Ureter (tissue), 1 donor: ENCODE measurements around the gene DNAH6. TPM values are rescaled to one million over a fixed set of nuclear protein-coding genes. Genes with fewer than 3 reads are reported as not detected.

Experiments used
- DNase-seq: peaks from one replicate; pipeline ENCODE4 v3.0.0-alpha.2; 2020; ENCODE audit warnings: low spot score
- total RNA-seq: library from RNA; stranded (reverse); gene quantifications from one replicate; pipeline ENCODE4 v1.2.4, GENCODE V29; 2023
- donor health status: DM: yes; HTN: yes; CAD: no.

Gene DNAH6
- total RNA-seq, 1 donor from 2014 or later: 2.2 TPM

DNA sequence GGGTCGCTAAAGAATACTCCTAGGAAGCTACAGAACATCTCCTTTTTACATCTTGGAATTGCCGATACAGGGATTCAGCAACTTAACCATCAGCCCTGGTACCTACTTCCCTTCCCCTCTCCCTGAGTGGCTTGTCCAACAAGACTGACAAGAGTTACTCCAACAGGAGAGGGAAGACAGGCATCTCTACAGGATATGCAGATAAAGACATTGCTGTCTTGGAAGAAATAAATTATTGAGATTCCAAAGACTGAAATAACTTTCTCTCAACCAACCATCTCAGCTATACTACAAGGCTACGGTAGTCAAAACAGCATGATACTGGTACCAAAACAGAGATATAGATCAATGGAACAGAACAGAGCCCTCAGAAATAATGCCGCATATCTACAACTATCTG lies 277.3 kb downstream of the DNAH6 start:
- no peak for DNase-seq

DNA sequence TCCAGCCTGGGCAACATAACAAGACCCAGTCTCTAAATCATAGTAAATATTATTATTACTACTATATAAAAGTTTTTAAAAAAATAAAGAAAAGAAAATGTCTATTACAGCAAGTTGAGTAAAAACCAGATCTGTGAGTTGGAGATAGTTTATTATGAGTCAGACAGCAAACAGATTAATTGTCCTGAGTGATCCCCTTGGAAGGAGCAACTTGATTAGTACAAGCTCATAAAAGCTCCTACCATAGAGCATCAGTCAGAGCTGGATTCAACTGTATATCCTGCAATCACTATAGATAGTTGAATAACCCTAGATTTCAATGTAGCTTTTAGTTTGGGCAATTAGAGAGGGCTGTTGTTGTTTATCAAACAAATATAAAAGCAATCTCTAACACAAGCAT lies 280.5 kb downstream of the DNAH6 start:
- no peak for DNase-seq

DNA sequence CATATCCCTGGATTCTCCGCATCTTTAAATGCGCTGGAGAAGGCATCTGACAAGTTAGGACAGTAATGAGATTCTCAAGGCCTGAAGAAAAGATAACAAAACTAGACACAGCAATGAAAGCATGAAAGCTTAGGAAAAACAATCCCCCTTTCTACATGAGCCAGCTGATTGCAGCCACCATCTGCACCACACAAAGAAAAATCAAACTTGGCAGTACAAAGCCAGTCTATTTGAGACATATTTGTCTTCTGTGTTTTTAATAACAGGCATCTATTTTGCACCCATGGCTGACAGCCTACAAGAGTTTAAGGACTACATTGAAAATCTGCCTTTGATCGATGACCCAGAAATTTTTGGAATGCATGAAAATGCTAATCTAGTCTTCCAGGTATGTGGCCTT lies 281.0 kb downstream of the DNAH6 start:
- no peak for DNase-seq

DNA sequence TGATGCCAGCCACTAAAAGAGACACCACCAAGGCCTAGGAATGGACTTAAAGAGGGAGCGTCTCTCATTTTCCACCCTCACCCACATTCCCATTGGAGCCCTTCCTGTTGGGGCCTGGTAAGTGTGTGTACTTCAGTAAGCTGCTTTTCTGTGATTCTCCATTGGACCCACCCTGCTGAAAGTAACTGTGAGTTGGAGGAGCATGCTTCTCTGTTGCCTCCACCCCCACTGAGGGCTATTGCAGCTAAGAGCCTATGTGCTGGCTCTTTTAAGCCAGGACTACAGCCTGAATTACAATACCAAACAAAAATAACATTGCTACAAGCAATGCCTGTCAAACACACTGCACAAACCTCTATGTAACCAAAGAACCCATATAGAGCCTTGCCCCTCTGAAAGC lies 283.5 kb downstream of the DNAH6 start:
- no peak for DNase-seq

DNA sequence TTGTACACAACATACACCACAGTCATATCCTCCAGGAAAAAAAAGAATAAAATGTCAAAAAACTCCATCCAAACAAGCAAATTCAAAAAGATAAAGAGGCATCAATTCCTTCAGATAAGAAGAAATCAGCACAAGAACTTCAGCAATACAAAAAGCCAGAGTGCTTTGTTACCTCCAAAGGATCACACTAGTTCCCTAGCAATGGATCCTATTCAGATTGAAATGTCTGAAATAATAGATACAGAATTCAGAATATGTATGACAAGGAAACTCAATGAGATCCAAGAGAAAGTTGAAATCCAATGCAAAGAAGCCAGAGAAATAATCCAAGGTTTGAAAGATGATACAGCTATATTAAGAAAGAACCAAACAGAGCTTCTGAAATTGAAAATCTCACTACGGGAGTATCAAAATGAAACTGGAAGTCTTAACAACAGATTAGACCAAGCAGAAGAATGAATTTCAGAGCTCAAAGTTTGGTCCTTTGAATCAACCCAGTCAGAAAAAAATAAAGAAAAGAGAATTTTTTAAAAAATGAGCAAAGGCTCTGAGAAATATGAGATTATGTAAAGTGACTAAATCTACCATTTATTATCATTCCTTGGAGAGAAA lies 284.0 kb downstream of the DNAH6 start:
- DNase-seq: no peak

DNA sequence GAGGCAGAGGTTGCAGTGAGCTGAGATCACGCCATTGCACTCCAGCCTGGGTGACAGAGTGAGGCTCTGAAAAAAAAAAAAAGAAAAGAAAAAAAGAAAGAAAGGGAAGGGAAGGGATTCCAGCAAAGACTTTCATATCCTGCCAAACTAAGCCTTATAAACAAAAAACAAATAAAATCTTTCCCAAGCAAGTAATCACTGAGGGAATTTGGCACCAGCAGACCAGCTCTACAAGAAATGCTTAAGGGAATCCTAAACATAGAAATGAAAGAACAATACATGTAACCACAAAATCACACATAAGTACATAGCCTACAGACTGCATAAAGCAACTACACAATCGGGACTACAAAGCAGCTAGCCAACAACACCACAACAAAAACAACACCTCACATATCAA lies 285.5 kb downstream of the DNAH6 start:
- no peak for DNase-seq

DNA sequence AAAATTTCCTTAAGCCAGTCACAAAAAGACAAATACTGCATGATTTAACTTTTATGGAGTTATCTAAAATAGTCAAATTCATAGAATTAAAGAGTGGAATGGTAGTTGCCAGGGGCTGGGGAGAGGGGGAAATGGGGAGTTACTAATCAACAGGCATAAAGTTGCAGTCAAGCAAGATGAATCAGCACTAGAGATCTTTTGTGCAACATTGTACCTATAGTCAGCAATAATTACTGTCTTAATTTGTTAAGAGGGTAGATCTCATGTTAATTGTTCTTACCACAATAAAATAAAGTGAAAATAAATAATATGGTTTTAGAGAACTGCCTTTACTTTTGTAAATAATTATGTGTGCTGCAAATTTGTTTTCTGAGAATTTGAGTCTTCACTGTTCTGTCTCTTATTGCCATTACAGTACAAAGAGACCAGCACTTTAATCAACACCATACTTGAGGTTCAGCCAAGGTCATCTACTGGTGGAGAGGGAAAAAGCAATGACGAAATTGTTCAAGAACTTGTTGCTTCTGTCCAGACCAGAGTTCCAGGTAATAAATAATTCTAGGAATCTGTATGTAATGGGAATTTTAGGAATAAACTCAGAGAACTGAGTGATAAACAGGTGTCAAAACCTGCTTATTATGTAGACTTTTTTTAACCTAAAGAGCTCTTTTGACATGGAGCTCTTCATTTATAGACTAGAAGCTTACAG lies 289.1 kb downstream of the DNAH6 start:
- DNase-seq: no peak

DNA sequence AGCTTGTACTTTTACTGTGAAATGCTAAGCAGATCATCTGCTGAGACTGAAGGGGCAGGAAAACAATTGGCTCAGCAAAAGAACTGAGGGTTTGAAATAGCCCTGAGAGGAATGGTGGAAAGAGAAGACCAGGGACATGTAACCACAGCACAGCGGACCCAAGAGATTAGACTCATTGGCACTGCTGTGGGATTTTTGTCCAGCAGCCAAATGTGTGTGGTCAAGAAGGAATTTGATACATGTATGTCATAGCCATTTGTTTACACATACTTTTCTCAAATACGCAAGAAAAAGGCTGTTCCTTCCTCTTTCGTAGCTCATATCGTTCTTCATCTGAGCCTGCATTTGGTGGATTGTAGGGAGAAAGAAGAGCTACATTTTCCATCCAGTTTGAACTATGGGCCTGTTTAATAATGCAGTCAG lies 290.8 kb downstream of the DNAH6 start:
- DNase-seq: peak; percentile 62

DNA sequence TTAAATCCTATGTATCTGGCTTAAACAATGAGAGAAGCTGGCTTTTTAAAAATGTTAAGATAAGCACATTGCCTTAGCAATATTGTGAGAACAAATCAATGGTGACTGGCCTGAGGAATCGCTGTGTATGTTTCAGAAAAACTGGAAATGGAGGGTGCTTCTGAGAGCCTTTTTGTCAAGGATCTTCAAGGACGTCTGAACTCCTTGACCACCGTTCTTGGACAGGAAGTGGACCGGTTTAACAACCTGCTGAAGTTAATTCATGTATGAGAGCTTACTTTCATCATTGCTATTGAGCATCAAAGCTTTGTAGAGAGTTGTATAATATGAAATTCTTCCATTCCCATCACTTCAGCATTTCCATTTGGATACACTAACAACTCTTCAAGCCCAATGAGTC lies 292.0 kb downstream of the DNAH6 start:
- no peak for DNase-seq

DNA sequence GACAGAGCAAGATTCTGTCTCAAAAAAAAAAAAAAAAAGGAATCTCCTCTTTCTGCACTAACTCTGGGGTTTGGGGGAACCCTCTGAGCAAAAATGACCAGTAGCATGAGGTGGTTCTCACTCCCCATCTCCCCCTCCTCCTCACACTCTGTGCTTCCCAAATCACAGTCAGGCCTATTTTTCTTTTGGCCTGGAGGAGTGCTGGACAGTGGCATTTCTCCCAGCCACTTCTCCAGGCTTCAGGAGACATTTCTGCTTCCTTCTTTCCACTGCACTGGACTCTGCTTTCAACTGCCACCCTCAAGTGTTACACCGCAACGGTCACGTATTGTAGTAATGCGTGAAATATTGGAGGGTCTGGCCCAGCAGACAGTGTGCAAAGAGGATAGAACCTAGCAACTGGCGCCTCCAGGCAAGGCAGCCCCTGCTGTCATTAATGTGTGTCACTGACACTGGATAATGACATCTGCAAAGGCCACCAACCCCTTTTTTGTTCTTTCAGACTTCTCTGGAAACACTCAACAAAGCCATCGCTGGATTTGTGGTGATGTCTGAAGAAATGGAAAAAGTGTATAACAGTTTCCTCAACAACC lies 295.6 kb downstream of the DNAH6 start:
- no peak for DNase-seq

DNA sequence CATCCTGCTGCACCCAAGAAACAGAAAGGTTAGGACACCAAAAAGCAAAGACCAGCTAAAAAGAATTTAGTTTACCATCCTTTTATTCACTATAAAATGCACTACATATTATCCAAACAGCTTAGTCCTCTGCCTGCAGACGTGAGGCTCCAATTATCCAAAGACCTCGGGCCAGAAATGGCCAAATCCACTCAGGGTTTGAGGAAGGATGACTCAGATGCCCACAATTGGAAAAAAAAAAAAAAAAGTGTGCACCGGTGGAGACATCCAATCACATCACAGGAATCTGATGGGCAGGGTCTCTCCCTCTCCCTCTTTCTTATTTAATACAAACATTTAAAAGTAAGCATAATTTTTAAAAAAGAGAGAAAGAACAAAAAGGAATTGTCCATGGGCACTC lies 298.8 kb downstream of the DNAH6 start:
- no peak for DNase-seq

DNA sequence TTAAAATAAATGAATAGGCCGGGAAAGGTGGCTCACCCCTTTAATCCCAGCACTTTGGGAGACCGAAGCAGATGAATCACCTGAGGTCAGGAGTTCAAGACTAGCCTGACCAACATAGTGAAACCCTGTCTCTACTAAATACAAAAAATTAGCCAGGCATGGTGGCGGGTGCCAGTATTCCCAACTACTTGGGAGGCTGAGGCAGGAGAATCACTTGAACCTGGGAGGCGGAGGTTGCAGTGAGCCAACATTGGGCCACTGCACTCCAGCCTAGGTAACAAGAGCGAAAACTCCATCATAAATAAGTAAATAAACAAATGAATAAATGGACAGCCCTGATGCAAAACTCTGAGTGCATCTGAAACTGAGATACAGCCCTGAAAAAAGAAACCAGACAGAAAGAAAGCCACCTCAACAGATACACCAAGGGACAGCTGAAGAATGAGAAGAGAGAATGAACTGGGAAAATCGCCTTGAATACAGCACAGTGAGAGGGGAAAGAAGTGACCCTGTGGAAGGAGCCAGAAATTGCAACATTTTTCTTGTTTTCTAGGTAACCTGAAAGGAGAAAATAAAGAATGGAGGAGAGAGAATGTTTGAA lies 300.2 kb downstream of the DNAH6 start:
- DNase-seq: no peak

DNA sequence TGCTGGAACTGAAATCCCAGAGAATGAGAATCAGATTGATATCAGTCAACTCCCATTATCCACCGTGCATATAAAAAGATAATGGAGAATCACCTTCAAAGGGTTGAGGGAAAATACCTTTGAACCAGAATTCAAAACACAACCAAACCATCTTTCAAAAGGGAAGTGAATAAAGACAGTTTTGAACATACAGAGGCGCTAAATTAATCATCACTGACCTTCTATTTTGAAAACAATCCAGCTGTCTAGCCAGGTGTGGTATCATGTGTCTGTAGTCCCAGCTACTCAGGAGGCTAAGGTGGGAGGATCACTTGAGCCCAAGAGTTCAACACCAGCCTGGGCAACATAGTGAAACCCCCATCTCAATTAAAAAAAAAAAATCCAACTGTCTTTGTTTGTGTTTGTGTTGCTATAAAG lies 300.9 kb downstream of the DNAH6 start:
- DNase-seq: no peak

DNA sequence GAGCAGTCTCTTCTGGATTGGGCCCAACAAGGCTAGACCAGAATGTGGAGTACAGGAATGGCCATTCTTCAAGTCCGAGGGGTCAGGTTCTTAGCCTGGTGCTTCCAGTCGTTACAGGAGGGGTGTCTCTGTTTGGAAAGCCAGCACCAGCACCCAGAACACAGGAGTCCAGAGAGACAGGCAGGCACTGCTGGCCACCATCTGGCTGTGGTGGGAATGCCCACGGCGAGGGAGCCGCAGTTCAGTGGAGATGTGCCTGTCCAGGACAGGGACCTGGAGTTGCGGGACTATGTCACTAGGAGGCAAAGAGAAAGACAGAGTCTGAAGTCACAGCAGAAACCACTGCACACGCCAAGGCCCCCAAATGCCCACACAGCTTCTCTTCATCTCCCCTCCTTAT lies 305.5 kb downstream of the DNAH6 start:
- no peak for DNase-seq

DNA sequence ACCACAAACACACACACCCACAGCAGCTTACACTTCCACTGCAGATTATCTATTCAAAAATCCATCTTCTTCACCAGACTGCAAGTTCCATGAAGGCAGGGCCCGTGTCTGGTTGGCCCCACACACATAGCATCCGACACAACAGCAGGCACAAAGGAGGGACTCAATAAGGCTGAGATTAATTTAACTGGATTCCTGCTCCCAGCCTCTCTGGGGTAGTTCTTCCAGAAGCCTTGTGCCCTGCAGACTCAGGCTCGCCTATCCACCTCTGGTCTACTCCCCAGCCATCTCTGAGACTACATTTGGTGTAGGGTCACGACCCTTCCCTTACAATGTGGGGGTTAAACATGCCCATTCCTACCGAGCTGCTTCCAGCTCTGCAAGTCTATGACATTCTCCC lies 306.9 kb downstream of the DNAH6 start:
- DNase-seq: no peak

DNA sequence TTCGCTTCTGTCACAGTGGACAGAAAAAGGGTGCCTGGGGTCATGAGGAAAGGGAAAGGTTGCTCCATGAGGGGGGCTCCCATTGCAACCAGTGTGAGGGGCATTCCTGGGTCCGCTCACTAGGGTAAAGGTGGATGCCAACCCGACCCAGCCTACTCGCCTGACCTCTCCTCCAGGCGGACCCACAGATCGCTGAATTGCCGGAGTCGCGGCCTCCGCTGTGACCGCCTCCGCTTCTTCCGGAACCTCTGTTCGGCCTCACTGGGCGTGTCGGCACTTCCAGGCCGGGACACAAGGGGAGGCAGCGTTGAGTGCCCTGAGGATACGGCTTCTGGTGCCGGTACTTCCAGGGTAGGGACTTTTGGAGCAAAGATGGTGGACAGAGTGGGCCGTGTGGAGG lies 307.5 kb downstream of the DNAH6 start:
- no peak for DNase-seq

DNA sequence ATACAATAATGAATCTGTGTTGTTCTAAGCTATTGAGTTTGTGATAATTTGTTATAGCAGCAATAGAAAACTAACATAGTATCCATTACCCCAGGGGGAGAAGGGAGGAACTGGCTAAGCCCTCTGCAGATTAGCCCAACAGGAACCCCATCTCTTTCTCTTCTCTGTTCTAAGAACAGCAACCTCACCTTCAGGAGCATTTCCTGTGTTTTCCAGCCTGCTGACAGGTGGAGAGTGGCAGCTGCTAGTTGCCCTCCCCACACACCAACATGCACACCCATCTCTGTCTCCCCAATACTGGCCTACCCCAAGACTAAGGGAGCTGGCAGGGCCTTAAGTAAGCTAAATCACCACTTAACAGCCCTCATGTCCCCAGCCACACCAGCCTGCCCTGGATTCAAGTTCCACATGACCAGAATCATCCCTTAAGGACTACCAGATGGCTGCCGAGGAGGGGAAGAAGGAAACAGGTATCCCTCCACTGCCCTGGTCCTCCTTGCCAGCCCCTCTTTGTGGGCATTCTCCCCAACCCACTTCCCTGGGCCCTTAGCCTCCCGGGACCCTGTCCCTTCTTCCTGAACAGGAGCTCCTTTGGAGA lies 311.8 kb downstream of the DNAH6 start:
- DNase-seq: no peak

DNA sequence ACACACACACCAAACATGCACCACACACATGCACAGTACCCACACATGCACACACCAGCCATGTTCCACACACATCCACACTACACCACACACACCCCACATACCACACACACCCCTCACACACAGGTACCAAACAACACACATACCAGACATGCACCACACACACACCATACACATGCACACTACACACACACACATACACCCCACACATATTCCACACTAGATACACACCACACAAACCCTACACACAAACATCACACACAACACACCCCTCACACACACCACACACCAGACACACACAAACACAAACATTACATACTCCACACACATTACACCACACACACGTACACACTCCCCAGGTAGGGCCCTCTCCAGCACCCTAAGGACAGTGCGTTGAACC lies 313.4 kb downstream of the DNAH6 start:
- DNase-seq: no peak

DNA sequence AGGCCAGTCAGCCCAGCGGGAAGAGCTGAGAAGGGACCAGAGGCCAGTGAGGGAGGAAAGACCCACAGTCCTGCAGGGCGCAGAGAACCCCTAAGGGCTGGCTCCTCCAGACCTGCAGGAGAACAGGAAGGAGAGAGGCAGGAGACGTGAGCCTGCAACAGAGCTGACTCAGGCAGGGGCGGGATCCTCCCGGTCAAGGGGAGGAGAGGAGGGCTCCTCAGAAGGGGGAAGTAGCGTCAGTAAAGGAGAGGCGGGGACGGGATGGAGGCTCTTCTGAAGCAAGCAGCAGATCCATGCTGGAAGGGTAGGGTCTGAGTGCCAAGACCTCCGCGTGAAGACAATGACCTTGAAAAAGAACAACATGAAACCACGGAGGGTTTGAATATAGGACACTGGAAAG lies 313.8 kb downstream of the DNAH6 start:
- peak; percentile 65 for DNase-seq

DNA sequence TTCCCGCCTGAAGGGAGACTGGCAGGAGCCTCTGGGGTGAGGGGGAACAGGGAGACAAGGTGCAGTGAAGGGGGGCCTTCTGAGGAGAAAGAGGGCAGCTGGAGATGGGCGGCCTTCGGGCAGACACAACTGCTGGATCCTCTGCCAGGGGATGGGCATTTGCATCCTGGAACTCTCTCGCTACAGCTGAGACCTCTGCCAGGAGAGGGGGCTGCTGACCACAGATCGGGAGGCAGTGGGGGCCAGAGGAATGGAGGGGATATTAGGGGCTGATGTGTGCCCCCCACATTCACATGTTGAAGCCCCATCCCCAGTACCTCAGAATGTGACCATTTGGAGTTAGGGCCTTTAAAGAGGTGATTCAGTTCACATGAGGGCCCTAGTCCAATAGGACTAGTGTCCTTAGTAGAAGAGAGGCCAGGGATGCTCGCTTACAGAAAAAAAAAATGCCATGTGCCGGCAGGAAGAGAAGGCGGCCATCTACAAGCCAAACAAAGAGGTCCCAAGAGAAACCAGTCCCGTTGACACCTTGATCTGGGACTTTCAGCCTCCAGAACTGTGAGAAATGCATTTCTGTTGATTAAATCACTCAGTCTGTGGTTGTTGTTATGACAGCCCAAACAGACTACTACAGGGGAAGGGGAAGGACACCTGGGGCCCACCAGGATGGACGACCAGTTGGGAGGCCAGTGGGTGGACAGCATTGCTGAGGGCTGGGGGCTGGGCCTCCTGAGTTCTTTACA lies 314.6 kb downstream of the DNAH6 start:
- no peak for DNase-seq

DNA sequence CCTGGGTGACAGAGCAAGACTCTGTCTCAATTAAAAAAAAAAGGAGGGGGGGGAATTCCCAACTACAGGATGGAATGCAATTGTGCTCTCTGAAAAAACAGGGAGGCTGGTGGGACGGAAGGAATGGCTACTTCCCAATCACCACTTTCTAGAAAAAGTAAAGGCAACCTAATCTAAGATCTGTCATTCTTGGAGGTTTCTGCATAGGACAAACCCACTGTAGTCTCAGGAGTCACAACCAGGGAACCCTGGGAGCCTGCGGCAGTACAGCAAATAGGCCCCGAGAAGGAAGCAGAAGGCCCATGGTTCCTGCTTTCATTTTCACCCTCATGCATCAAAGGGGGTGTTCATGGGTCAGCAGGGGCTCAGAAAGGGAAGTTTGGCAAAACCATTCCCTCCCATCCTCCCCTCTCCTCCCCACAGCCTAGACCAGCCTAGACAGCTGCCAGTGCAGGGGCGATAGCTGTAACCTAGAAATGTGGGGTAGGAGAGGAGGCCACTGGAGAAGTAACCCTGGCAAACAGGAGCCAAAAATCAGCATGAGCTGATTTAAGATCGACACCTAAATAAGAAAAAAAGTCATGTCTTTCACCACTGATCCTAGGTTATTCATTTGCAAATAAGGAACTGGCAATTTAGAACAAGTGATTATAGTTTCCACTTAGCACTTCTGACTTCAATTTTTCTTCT lies 316.6 kb downstream of the DNAH6 start:
- DNase-seq: no peak
